Measurements from ENCODE around the gene SSTR3.

Gene SSTR3

DNA sequence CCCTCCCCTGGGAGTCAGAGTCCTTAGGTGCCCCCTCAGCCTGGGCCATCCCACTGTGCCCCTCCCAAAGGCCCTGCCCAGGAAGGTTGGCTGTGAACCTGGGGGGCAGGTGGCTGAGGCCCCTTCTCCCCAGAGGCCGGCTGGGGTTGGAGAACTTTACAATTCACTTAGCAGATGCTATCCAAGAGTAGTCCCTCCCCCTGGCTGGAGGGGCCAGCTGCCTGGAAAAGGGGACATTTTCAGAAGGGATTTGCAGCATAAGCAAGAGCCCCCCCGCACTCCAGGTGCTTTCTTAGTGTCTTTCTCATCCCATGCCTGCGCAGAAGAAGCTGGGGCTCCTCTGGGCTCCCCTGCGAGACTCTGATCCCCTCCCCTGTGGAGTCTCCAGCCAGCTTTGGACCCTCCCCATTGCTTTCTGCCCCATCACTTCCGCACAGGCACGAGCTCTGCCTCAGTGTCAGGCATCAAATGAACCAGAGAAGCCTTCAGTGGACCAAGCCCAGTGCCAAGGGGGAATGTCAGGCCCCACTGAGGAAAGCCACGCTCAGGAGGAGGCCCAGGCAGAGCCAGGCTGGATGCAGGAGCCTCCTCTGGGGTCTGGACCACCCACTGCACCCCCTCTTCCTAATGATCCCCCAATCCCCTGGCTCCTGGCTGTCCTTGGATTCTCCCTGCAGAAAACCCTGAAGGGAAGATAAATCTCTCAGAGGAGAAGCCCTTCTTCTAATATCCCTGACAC is 3.7 kb downstream of the SSTR3 start:
- ChIA-PET POLR2A (interaction anchor here (1.0 kb wide), 1 partner anchor 8 kb away, joined by 3 read pairs; no protein-coding TSS in a partner anchor), CTCF (interaction anchor here (4.2 kb wide), 1 partner anchor 9 kb away, joined by 11 read pairs; no protein-coding TSS in a partner anchor)
- no peak for TF ChIP-seq FOXM1 (IDR thresholded peaks at IDR 0.05; ENCODE audit: borderline replicate concordance)
- TF ChIP-seq CTBP1 (IDR thresholded peaks at IDR 0.05; ENCODE audit: borderline replicate concordance), result no peak
- TF ChIP-seq ELF4 (IDR thresholded peaks at IDR 0.05), result no peak
- no peak for TF ChIP-seq NFRKB (IDR thresholded peaks at IDR 0.05)
- no peak for TF ChIP-seq FOXK2 (IDR thresholded peaks at IDR 0.05)
- DNase-seq (ENCODE audit: extremely low spot score), result no peak

DNA sequence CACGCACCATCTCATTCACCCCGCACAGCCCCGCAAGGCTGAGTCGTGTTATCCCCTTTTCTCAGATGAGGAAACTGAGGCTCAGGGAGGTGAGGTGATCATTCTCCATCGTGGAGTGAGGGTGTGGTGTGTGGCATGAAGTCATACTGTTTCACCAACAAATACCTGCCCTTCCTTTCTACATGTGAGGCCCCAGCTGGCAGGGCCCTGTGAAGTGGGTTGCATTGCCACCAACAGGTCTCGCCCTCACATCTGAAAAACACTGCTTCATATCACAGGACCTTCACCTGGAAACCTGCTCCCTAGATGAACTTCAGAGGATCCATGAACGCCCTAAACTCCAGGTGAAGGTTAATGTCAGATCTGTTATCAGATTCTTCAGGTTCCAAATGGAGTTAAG is 4.3 kb downstream of the SSTR3 start:
- TF ChIP-seq HDGF (IDR thresholded peaks at IDR 0.05; ENCODE audit: borderline replicate concordance) (no peak), FOXK2 (IDR thresholded peaks at IDR 0.05) (no peak), TARDBP (IDR thresholded peaks at IDR 0.05) (no peak), FOXA1 (IDR thresholded peaks at IDR 0.05) (no peak), FOXM1 (IDR thresholded peaks at IDR 0.05; ENCODE audit: borderline replicate concordance) (no peak), BHLHE40 (IDR thresholded peaks at IDR 0.05; ENCODE audit: borderline replicate concordance) (no peak), ELF4 (IDR thresholded peaks at IDR 0.05) (no peak), ARNT (IDR thresholded peaks at IDR 0.05) (no peak), NFRKB (IDR thresholded peaks at IDR 0.05) (no peak), LEF1 (IDR thresholded peaks at IDR 0.05; ENCODE audit: borderline replicate concordance) (no peak), SP1 (IDR thresholded peaks at IDR 0.05) (no peak), CTBP1 (IDR thresholded peaks at IDR 0.05; ENCODE audit: borderline replicate concordance) (no peak), L3MBTL2 (conservative IDR thresholded peaks at IDR 0.05) (no peak), SUZ12 (IDR thresholded peaks at IDR 0.05) (no peak)
- TF ChIP-seq, protein P1, sequence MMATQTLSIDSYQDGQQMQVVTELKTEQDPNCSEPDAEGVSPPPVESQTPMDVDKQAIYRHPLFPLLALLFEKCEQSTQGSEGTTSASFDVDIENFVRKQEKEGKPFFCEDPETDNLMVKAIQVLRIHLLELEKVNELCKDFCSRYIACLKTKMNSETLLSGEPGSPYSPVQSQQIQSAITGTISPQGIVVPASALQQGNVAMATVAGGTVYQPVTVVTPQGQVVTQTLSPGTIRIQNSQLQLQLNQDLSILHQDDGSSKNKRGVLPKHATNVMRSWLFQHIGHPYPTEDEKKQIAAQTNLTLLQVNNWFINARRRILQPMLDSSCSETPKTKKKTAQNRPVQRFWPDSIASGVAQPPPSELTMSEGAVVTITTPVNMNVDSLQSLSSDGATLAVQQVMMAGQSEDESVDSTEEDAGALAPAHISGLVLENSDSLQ (IDR thresholded peaks at IDR 0.05), result no peak
- ChIA-PET CTCF (interaction anchor here (4.2 kb wide), 1 partner anchor 9 kb away, joined by 11 read pairs; no protein-coding TSS in a partner anchor), POLR2A (interaction anchor here (1.0 kb wide), 1 partner anchor 8 kb away, joined by 3 read pairs; no protein-coding TSS in a partner anchor)
- no peak for DNase-seq (ENCODE audit: extremely low spot score)

DNA sequence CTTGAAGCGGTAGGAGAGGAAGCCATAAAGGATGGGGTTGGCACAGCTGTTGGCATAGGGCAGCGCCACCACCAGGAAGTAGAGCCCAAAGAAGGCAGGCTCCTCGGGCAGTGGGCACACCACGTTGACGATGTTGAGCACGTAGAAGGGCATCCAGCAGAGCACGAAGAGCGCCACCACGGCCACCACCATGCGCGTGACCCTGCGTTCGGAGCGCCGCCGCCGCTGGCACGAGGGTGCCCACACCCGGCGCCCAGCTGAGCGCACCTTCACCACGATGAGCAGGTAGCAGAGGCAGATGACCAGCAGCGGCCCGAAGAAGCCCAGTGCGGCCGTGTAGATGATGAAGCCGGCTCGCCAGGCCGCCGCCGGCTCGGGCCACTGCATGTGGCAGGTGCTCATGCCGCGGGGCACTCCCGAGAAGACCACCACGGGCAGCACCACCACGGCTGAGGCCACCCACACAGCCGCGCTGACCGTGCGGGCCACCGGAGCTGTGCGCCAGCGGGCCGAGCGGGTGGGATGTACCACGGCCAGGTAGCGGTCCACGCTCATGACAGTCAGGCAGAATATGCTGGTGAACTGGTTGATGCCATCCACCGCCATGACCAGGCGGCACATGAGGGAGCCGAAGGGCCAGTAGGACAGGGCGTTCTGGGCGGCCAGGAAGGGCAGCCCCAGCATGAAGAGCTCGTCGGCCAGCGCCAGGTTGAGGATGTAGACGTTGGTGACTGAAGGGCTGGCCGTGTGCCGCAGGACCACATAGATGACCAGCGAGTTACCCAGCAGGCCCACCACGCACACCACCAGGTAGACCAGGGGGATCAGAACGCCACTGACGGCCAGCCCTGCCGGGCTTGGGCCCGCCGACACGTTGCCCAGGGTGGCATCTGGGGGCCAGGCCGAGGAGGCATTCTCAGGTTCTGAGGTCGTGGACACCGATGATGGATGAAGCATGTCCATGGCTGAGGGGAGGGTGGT is 5.1 kb downstream of the SSTR3 start:
- ChIA-PET CTCF (interaction anchor here (0.6 to 4.2 kb wide), 2 partner anchors 8 to 12 kb away, joined by 4 to 11 read pairs; no protein-coding TSS in a partner anchor), POLR2A (no interaction called here)
- no peak for TF ChIP-seq SUZ12 (IDR thresholded peaks at IDR 0.05)
- no peak for TF ChIP-seq SP1 (IDR thresholded peaks at IDR 0.05)
- no peak for TF ChIP-seq LEF1 (IDR thresholded peaks at IDR 0.05; ENCODE audit: borderline replicate concordance)
- TF ChIP-seq NFRKB (IDR thresholded peaks at IDR 0.05), result no peak
- TF ChIP-seq FOXA1 (IDR thresholded peaks at IDR 0.05), result no peak
- TF ChIP-seq ELF4 (IDR thresholded peaks at IDR 0.05), result no peak
- TF ChIP-seq L3MBTL2 (conservative IDR thresholded peaks at IDR 0.05), result no peak
- DNase-seq (ENCODE audit: extremely low spot score), result no peak

DNA sequence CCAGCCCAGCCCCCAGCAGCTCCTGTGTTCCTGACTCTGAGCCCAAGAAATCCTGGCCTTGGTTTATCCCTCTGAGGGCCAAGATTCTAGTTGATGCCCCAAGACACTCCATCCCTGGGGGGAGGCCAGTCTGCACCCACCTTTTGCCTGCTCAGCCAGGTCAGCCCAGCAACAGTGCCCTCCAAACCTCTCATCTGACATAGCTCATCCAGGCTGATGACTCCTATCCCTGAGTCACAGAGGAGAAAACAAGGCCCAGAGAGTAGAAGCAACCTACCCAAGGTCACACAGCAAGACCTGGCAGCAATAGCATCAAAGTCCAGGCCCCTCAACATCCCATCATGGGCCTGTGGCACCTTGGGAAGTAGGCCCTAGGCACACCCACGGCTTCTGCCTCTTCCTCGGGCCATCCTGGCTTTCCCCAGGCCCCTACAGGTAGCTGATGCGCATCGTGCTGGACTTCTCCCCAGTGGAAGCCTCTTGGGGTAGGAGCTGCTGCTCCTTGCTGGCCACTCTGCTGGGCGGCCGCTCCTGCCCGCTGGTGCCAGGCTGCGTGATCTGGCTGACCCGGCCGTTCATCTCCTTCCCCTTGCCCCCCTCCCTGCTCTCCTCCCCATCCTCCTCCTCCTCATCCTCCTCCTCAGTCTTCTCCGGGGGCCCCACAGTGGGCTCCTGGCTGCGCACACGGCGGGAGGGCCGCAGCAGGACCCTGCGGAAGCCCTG is 6.0 kb downstream of the SSTR3 start:
- TF ChIP-seq LEF1 (IDR thresholded peaks at IDR 0.05; ENCODE audit: borderline replicate concordance), result no peak
- TF ChIP-seq ELF4 (IDR thresholded peaks at IDR 0.05), result no peak
- no peak for TF ChIP-seq SUZ12 (IDR thresholded peaks at IDR 0.05)
- no peak for TF ChIP-seq TARDBP (IDR thresholded peaks at IDR 0.05)
- TF ChIP-seq L3MBTL2 (conservative IDR thresholded peaks at IDR 0.05), result no peak
- TF ChIP-seq ARNT (IDR thresholded peaks at IDR 0.05), result no peak
- no peak for TF ChIP-seq FOXA1 (IDR thresholded peaks at IDR 0.05)
- TF ChIP-seq FOXK2 (IDR thresholded peaks at IDR 0.05), result no peak
- no peak for TF ChIP-seq SP1 (IDR thresholded peaks at IDR 0.05)
- no peak for TF ChIP-seq BHLHE40 (IDR thresholded peaks at IDR 0.05; ENCODE audit: borderline replicate concordance)
- no peak for TF ChIP-seq FOXM1 (IDR thresholded peaks at IDR 0.05; ENCODE audit: borderline replicate concordance)
- no peak for DNase-seq (ENCODE audit: extremely low spot score)
- POLR2A ChIA-PET, result no interaction called here
- CTCF ChIA-PET, result no interaction called here

DNA sequence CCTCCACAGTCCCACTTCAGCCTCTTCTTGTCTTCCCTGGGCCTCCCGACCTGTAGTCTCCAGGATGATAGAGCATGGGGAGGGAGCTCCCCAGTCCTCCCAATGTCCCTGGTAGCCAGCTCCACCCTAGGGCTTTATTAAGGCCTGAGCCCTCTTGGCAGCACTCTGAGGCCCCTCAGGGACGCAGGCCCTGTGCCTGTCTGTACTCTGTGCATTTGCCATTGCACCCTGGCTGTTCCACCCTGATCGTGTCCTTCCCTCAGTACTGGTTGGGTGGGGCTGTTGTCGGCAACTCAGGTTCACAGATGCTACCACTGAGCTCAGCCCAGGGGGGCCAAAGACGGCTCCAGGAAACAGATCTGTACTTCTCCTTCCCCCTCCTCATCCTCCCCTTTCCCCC is 7.2 kb downstream of the SSTR3 start:
- no peak for DNase-seq (ENCODE audit: extremely low spot score)
- no peak for TF ChIP-seq ZNF384 (IDR thresholded peaks at IDR 0.05)
- no peak for TF ChIP-seq ARNT (IDR thresholded peaks at IDR 0.05)
- TF ChIP-seq, protein P1 (IDR thresholded peaks at IDR 0.05), result no peak
- no peak for TF ChIP-seq LEF1 (IDR thresholded peaks at IDR 0.05; ENCODE audit: borderline replicate concordance)
- no peak for TF ChIP-seq ELF4 (IDR thresholded peaks at IDR 0.05)
- TF ChIP-seq NFRKB (IDR thresholded peaks at IDR 0.05), result no peak
- TF ChIP-seq SUZ12 (IDR thresholded peaks at IDR 0.05), result no peak
- CTCF ChIA-PET, result no interaction called here
- POLR2A ChIA-PET, result no interaction called here

DNA sequence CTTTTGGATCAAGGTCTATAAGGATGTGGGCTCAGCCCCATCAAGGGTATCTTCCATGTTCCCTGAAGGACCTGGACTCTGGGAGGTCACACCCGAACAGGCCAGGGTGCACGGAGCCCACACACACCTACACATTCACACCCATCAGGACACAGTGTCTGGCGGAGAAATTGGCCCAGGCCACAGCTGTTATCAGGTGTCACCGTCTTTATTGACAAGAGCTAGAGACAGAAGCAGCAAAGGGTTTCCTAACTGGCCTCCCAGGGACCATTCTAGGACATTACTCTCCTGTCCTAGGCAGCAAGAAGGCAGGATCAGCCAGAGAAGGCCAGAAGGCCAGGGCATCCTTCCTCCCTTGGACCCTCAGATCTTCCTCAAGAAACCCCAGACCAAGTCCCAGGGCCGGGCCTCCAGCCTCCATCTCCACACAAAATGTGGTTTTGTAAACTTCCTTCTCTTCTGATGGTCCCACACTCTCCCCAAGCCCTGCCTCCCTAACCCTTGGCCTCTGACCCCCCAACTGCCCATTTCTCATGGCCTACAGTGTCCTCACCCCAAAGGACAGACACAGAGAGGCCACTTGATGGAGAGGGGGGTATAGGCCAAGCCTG is 8.1 kb downstream of the SSTR3 start:
- TF ChIP-seq FOXM1 (IDR thresholded peaks at IDR 0.05; ENCODE audit: borderline replicate concordance) (no peak), SP1 (IDR thresholded peaks at IDR 0.05) (no peak), FOXA1 (IDR thresholded peaks at IDR 0.05) (no peak), NFRKB (IDR thresholded peaks at IDR 0.05) (no peak), CTBP1 (IDR thresholded peaks at IDR 0.05; ENCODE audit: borderline replicate concordance) (no peak), ARNT (IDR thresholded peaks at IDR 0.05) (no peak), SUZ12 (IDR thresholded peaks at IDR 0.05) (no peak), ZNF384 (IDR thresholded peaks at IDR 0.05) (no peak)
- POLR2A ChIA-PET, result no interaction called here
- CTCF ChIA-PET, result no interaction called here
- DNase-seq (ENCODE audit: extremely low spot score), result no peak
